Endothelial cell (in vitro differentiated cells): ENCODE measurements around the gene RABGGTA. TPM values are rescaled to one million over a fixed set of nuclear protein-coding genes. Genes with fewer than 3 reads are reported as not detected.

Experiments used
- DNase-seq: peaks from one replicate; pipeline ENCODE4 v3.0.0; 2021; ENCODE audit warnings: low spot score
- H3K27ac Mint-ChIP-seq: one replicate; pipeline ENCODE4 v1.8.0; 2021; ENCODE audit warnings: mixed read lengths, inconsistent platforms; ENCODE audit not compliant: unreplicated experiment
- H3K27me3 Mint-ChIP-seq: one replicate; pipeline ENCODE4 v1.8.0; 2021; ENCODE audit warnings: mild to moderate bottlenecking, moderate library complexity, mixed read lengths, inconsistent platforms; ENCODE audit not compliant: unreplicated experiment
- H3K36me3 Mint-ChIP-seq: one replicate; pipeline ENCODE4 v1.8.0; 2021; ENCODE audit warnings: mild to moderate bottlenecking, low read depth, mixed read lengths, inconsistent platforms; ENCODE audit not compliant: unreplicated experiment
- H3K4me1 Mint-ChIP-seq: one replicate; pipeline ENCODE4 v1.8.0; 2021; ENCODE audit warnings: mild to moderate bottlenecking, mixed read lengths, inconsistent platforms; ENCODE audit not compliant: unreplicated experiment
- H3K4me3 Mint-ChIP-seq: one replicate; pipeline ENCODE4 v1.8.0; 2021; ENCODE audit warnings: mild to moderate bottlenecking, mixed read lengths, inconsistent platforms; ENCODE audit not compliant: unreplicated experiment
- H3K9me3 Mint-ChIP-seq: one replicate; pipeline ENCODE4 v1.8.0; 2021; ENCODE audit warnings: mixed read lengths, inconsistent platforms; ENCODE audit not compliant: unreplicated experiment
- CTCF ChIP-seq: fragments of 200-600 bp; sonication (generic); IDR thresholded peaks from one replicate; pipeline ENCODE4 v1.5.0; 2021; ENCODE audit warnings: antibody characterized with exemption; ENCODE audit not compliant: unreplicated experiment
- total RNA-seq: library from RNA; stranded (reverse); fragmentation: NEBNext Ultra II Directional; extraction: Animal tissue kit (Norgen Biotek cat#: 25700); gene quantifications from one replicate; pipeline ENCODE4 v1.2.1, GENCODE V29; 2021; ENCODE audit not compliant: unreplicated experiment

RABGGTA gene
- total RNA-seq, 1 donor from 2014 or later = 17.7 TPM

- no peak overlapping the region for H3K27ac Mint-ChIP-seq
- no peaks in the 10 kb centered on the region for H3K4me1 Mint-ChIP-seq
- H3K4me3 Mint-ChIP-seq = no peak overlapping the region
- peaks cover 18% of the 10 kb centered on the region for H3K27me3 Mint-ChIP-seq
- no peak for TF ChIP-seq CTCF
- no peak for DNase-seq
- H3K36me3 Mint-ChIP-seq = peaks cover 3% of the 10 kb centered on the region
- H3K9me3 Mint-ChIP-seq = no peaks in the 10 kb centered on the region
Observed at GRCh38 chr14:24284501-24285035, 13.2 kb upstream of the RABGGTA start.

DNA sequence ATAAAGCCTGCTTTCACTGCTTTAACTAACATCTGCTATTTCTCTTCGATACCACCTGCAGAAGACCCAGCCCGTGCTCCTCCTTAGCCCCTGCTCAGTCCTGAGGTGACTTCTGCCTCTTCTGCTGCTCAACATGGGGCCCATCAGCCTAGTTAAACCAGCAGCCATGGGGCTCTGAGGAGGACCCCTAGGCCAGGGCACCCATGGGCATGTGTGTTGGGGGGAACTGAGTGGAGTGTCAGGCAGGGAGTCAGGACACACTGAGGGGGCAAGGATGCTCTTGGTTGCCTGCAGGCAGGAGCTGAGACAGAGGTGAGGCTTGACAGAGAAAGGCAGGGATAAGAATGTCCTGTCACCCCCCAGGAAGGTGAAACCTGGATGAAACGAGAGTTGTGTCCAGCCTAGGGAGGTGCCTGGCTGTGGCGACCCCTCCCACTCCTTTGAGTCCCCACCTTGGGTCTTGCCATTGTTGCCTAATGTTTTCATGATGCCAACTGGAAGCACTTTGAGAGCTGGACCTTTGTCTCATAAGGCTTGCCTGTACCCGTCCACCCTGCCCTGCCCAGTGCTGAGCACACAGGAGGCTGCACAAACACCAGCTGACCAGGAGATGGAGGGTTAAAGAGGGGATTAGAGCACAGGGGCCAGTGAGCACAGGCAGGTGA is 12.5 kb upstream of the RABGGTA start:
- DNase-seq = no peak
- Mint-ChIP-seq H3K4me1 (no peaks in the 10 kb centered on the region), H3K4me3 (no peak overlapping the region), H3K36me3 (peaks cover 3% of the 10 kb centered on the region), H3K27ac (no peak overlapping the region), H3K27me3 (peaks cover 18% of the 10 kb centered on the region), H3K9me3 (no peaks in the 10 kb centered on the region)
- no peak for TF ChIP-seq CTCF

- peaks cover 19% of the 10 kb centered on the region for H3K27me3 Mint-ChIP-seq
- H3K4me3 Mint-ChIP-seq = no peak overlapping the region
- H3K4me1 Mint-ChIP-seq = peaks cover 6% of the 10 kb centered on the region
- TF ChIP-seq CTCF = no peak
- H3K27ac Mint-ChIP-seq = no peak overlapping the region
- peaks cover 3% of the 10 kb centered on the region for H3K36me3 Mint-ChIP-seq
- no peak for DNase-seq
- H3K9me3 Mint-ChIP-seq = no peaks in the 10 kb centered on the region
Observed at GRCh38 chr14:24282736-24283135, 11.3 kb upstream of the RABGGTA start.

GRCh38 chr14:24281636-24282035 is 10.2 kb upstream of the RABGGTA start:
- no peak for DNase-seq
- no peak overlapping the region for H3K4me3 Mint-ChIP-seq
- H3K9me3 Mint-ChIP-seq = no peaks in the 10 kb centered on the region
- no peak for TF ChIP-seq CTCF
- peaks cover 8% of the 10 kb centered on the region for H3K4me1 Mint-ChIP-seq
- H3K27ac Mint-ChIP-seq = no peak overlapping the region
- no peaks in the 10 kb centered on the region for H3K36me3 Mint-ChIP-seq
- peaks cover 17% of the 10 kb centered on the region for H3K27me3 Mint-ChIP-seq

- no peak for DNase-seq
- no peak overlapping the region for H3K27ac Mint-ChIP-seq
- peaks cover 13% of the 10 kb centered on the region for H3K27me3 Mint-ChIP-seq
Observed at GRCh38 chr14:24280797-24281460, 9.5 kb upstream of the RABGGTA start.

More at GRCh38 chr14:24280797-24281460, 9.5 kb upstream of the RABGGTA start:
- no peak overlapping the region for H3K4me3 Mint-ChIP-seq
- no peaks in the 10 kb centered on the region for H3K9me3 Mint-ChIP-seq
- H3K36me3 Mint-ChIP-seq = no peaks in the 10 kb centered on the region
- no peak for TF ChIP-seq CTCF
- peaks cover 8% of the 10 kb centered on the region for H3K4me1 Mint-ChIP-seq
